GM19328 (cell line): ENCODE measurements around the gene MRPL20.
"Not testable (repeated sequence)": the region's sequence is repeated elsewhere in the genome, so short reads cannot be mapped to it uniquely, and the experiment has no call there.

Source experiments
- ATAC-seq: cut with Tn5 transposase; IDR thresholded peaks from one replicate; pipeline ENCODE4 v1.9.1; 2021; ENCODE audit warnings: mild to moderate bottlenecking, moderate library complexity; ENCODE audit not compliant: unreplicated experiment

The MRPL20 gene

DNA sequence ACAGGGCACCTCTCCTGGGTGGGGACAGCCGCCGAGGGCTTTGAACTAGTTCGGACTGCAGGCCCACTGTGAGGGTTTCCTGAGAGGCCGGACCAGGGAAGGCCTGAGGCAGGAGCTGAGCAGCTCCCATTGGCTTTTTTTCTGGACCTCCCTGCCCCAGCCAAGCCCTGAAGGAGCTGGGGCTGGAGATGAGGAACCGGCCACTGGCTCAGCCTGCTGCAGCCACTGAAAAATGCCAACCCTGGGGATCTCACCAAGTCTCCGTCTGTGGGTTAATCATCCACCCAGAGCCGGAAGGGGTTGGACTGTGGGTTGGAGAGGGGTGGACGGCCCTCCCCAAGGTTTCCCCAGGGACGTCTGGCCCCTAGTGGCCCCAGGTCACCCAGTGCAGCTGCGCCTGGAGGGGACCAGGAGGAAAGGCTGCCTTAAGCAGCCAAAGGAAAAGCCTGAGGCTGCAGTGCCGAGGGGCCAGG is 30.8 kb upstream of the MRPL20 start:
- no peak for ATAC-seq

DNA sequence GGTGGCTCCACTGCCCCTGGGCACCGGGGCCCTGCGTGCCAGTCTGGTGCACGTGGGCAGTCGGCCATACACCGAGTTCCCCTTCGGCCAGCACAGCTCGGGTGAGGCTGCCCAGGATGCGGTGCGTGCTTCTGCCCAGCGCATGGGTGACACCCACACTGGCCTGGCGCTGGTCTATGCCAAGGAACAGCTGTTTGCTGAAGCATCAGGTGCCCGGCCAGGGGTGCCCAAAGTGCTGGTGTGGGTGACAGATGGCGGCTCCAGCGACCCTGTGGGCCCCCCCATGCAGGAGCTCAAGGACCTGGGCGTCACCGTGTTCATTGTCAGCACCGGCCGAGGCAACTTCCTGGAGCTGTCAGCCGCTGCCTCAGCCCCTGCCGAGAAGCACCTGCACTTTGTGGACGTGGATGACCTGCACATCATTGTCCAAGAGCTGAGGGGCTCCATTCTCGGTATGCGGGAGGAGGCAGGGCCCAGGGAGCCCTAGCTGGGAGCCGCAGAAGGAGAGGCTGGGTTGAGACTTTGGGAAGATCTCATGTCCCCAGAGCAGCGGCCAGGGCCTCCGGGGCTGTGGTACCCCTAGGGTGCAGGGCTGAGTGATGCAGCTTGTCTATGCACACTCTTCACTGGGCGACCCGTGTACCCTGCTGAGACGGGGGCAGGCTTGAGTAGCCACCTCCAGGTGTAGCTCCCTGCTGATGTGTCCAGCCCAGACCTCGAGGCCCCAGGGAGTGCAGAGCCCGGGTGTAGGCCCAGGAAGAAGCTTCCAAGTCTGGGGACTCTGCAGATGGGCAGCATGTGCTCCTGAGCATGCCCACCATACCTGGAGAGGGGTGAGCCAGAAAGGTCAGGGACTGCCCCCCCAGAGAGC is 30.2 kb upstream of the MRPL20 start:
- no peak for ATAC-seq

DNA sequence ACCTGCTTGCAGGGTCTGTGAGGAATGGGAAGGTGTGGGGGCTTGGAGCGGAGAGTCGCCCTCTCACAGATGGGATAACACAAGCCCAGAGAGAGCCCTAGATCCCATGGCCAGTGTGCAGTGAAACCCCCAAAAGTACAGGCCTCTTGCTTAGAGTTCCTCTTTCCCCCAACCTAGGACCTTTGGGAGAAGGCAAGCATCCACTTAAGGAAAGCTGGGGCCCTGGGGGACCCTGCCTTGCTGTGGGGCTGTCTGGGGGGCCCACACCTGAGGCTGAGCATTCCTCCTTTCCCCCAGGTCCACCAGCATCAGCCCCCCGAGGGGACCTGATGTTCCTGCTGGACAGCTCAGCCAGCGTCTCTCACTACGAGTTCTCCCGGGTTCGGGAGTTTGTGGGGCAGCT is 29.5 kb upstream of the MRPL20 start:
- no peak for ATAC-seq

DNA sequence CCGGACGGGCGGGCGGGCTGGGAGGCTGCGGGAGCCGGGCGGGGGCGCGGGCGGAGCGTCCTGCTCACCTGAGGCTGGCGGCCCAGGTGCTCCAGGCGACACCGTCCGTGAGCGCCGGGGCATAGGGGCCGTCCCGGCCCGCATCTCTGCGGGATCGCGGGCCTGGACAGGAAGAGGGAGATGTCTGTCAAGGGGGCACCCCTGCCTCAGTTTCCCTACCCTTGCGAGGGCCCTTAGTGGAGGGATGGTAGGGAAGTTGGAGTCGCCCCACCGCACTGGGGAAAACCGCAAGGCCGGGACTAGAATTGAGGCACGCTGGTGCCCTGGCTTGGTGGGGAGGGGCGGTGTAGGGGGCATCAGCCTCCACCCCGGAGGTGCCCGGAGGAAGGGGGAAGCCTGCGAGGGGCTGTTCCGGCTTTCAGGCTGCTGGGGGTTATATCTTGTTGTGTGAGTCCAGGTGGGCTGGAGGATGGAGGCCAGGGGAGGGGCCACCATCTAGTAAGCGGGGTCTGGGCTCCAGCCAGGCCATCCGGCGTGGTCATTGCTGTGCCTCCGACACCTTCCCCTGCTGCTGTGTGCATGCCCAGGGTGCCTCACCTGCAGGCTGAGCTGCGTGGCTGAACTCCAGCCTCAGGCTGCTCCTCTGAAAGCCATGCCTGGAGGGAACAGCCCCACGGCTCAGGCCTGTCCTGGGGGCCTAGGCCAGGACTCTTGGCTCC is 29.0 kb upstream of the MRPL20 start:
- ATAC-seq, result no peak

DNA sequence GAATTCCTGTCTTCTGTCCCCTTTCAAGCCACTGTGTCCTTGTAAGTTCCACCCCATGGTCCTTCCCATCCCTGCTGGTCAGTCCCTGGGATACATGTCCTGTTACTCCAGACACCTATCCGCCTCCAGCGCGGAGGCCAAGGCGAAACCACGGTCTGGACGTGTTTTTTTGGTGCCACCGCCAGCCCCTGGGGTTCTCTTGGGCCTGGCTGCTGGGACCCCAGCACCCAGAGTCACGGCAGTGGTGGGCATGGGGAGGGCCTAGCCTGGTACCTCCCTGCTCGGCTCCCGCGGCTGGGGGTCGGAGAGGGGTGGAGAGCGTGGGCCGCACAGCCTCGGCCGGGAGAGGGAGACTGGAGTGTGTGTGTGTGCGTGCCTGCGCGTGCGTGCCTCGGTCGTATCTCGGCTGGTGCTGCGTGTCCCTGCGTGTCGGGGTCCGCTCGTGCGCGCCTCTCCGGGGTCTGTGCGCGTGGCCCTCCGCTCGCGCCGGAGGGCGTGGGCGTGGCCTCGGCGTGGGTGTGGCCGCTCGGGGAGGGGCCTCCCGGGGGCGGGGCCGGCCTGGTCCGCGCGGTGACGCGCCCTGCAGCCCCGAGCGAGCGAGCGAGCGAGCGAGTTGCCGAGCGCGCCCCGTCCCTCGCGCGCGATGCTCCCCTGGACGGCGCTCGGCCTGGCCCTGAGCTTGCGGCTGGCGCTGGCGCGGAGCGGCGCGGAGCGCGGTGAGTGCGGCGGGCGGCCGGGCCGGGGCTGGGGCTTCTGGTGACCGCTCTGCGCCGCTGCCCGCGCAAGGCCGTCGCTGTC is 28.2 kb upstream of the MRPL20 start, which contains the start of gene VWA1:
TSS of gene VWA1 (plus strand) at position 585 of the 798 bp plus-strand sequence. CDS start at position 644, 59 bp downstream.
- no peak for ATAC-seq

DNA sequence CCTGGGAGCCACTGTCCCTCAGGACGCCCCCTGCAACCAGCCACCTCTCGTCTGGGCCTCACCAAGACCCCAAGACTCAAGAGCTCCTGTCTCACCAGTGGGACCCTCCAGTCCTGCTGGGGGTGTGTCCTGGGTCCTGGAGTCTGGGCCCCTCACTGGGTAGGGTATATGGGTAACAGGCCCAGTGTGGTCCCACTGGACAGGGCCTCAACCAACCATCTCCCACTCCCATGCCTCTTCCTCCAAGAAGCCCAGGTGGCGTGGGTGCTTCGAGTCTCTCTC is 27.7 kb upstream of the MRPL20 start:
- ATAC-seq, result no peak

DNA sequence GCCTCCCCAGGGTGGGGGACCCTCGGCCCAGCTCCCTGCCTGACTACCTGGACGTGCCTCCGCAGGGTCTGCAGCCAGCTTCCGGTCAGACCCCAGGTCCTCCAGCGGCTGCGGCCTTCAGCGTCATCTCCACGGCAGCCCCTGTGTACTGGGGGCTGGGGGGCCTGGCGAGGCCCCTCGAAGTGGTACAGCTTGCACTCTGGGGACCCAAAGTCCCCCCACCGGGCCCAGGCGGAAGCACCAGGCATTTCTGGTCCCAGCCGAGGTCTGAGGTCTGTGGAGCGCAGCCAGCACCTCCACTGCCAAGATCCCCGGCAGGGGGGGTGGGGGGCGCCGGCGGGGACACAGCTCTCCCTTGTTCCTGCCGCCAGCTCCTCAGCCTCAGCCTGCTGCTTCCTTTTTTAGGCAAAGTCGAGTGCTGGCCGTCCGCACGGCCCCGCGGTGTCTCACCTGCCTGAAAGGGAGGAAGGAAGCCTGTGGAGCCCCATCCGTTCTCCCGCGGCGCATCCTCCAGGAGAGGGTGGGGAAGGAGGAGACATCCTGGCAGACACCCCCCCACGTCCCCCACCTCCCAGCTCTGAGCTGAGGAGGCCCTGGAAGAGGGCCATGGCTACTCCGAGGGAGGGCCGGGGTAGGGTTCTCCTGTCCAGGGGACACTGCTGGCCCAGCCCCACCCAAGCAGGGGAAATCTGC is 27.2 kb upstream of the MRPL20 start:
- no peak for ATAC-seq

DNA sequence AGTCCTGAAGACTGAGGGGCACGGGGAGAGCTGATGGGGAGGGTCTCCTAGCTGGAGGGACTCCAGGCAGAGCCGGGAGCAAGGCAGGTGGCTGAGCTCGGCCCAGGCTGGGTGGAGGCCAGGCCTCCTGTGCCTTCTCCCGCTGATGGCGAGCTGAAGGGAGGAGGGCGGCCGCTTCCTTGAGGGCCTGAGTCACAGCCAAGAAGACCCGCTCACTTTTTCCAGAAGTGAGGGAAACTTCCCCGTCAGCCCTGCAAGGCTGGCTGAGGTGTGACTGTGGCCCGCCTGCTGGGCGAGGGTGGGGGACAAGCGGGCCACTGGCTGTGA is 26.7 kb upstream of the MRPL20 start:
- ATAC-seq, result no peak

DNA sequence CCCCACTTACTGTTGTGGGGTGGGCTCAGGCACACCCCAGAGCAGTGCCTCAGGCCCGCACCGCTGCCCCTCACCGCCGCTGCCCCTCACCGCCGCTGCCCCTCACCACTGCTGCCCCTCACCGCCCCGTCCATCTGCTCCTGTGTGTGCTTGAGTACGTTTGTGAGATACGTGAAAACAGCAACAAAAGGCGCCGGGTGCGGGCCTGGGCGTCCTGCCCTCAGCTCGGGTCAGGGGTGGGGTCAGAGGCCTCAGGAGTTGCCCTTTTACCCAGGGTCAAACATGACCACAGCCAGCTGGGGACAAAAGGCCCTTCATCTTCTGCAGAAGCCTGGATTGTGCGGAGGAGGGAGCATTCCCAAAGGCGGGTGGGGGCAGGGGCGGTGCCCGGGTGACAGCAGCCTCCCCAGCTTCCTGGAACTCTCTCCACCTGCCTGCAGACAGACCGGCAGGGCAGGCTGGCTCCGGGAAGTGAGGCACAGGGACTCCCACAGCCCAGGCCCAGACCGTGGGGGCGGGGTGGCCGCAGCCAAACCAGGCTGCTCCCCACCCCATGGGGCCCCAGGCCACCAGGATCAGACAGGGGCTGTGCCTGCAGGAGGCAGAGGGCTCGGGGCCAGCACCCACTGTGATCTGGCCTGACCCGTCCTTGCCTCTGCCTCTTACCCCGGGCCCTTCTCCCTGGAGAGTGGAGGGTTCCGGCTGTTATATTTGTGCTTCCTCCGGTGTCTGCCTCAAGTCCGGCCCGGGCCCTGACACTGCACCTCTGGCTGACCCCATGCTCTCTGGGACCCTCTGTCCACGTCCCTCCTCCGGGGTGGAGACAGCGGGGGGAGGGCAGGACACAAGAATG is 26.1 kb upstream of the MRPL20 start:
- no peak for ATAC-seq

DNA sequence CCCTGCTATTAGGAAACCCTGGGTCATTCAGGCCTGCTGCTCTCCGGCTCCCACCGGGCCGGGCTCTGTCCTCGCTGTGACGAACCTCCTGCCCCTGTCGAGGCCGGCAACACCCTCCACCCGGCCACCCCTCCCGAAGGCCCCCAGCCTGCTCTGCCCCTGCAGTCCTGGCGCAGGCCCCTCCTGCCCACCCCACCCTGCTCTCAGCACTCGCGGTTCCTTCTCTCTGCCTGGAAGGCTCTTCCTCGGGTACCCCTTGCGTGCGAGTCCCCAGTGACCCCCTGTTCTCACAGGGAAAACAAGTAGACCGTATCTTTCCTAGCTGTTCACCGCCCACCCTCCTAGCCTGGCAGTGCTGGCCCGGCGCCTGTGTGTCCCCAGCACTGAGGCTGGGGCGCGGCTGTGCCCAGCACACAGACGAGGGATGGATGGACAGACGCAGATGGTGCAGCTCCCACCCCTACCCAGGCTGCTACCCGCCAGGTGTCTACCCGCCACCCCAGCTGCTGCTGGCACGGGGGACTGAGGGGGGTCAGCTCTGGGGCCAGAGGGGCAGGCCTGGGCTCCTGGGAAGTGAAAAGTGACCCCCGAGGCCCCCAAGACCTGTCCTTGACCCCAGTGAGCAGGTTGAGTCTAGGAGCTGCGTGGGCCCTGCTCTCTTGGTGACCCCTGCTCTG is 25.3 kb upstream of the MRPL20 start:
- ATAC-seq, result no peak

DNA sequence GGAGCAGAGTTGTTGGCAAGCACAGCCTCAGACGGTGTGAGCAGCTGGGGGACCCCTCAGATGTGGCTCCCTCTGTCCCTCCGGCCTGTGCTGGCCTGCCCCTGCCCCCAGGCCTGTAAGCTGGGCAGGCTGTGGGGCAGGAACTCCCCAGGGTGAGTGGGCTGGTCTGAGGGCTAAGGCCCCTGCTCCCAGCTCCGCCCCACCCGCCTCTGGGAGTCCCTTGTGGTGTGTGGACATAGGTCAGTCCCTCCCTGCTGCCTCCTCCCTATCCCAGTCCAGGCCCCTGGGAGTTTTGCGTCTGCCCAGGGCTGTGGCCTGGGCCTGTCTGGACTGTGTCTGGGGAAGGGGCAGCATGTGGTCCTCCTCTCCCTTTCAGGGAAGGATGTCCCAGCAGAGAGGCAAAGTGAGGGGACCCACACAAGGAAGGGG is 24.8 kb upstream of the MRPL20 start:
- no peak for ATAC-seq

DNA sequence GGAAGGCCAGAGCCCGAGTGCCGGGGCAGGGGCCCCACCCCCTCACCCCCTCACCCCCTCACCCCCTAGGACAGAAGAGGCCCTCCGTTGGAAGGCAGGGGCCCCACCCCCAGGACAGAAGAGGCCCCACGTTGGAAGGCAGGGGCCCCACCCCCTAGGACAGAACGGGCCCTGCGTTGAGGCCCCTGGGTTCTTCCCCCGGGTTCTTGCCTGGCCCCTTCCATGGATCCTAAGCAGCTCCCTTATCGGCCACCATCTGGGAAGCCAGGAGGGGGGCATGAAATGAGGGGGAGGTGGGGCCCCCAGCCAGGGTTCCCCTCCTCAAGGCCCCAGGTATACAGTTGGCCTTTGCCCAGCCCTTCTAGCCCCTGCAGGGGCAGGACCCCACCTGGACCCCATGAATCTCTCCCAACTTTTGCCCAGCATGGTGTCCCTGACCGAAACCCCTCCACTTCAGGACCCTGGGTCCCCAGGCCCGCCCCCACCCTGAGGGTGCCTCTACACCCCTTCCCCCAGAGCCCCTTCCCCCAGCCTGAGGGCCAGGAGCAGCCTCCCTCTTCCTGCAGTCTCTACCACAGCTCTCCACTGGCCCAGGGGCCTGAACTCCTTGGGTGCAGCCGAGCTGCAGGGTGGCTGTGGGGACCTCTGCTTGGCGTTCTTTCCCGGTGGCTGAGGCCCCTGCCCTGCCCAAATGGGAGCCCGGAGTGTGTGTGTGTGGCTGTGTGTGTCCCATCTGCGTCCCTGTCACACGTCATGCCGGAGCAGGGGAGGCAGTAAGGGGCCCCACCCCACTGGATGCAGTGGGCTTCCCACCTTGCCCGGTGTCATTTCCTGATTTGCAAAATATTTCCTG is 24.1 kb upstream of the MRPL20 start:
- no peak for ATAC-seq

DNA sequence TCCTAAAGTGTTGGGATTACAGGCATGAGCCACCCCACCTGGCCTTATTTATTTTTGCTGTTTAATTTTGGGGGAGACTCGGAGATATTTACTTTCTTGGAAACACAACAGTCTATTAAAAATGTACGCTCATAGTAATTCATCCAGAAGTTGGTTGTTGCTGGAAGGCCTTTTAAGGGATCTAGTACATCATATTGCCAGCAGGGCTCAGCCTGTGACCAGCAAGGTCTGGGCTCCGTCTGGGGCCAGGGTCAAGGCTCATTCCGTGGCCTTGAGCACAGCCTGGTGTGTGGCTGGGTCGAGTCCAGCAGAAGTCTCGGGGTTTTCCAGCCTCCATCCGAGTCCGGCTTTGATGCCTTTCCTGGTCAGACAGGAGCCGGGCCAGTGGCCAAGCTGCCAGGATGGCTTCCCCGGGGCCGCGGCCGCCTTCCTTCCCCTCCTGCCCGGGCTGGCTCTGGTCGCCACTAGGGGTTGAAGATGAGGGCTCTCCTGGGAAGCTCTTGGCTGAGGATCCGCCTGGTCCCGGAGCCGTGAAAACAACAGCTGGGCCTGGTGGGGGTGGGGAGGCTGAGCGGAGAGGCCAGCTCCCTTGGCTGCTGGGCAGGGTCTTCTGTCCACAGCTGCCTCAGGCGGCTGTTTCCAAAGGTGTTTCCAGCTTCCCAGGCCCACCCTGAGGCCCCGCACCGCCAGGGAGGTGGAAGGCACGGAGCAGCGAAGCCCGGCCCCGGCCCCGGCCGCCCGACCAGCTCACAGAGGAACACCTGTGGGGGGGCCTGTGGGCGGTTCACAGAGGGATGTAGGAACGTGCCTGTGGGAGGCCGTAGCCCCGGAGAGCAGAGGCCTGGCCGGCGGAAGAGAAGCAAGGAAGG is 23.3 kb upstream of the MRPL20 start:
- ATAC-seq, result no peak

DNA sequence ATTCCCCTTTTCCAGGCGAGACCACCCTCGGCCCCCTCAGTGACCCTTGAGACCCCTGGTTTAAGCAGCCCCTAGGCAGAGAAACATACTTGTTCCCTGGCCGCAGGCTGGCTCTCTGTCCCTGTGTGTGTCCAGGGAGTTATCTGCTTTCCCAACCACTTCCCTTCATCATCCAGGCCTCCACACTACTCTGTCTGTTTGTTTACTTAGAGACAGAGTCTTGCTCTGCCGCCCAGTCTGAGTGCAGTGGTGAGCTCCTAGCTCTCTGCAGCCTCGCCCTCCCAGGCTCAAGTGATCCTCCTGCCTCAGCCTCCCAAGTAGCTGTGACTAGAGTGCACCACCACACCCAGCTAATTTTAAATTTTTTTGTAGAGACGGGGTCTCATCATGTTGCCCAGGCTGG is 22.6 kb upstream of the MRPL20 start:
- no peak for ATAC-seq

DNA sequence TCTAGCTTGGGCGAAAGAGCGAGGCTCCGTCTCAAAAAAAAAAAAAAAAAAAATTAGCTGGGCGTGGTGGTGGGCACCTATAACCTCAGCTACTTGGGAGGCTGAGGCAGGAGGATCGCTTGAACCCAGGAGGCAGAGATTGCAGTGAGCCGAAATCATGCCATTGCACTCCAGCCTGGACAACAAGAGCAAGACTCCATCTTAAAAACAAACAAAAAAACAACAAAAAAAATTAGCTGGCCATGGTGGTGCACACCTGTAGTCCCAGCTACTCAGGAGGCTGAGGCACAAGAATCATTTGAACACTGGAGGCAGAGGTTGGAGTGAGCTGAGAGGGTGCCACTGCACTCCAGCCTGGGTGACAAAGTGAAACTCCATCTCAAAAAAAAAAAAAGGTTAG is 21.9 kb upstream of the MRPL20 start:
- ATAC-seq, result not testable (repeated sequence)

DNA sequence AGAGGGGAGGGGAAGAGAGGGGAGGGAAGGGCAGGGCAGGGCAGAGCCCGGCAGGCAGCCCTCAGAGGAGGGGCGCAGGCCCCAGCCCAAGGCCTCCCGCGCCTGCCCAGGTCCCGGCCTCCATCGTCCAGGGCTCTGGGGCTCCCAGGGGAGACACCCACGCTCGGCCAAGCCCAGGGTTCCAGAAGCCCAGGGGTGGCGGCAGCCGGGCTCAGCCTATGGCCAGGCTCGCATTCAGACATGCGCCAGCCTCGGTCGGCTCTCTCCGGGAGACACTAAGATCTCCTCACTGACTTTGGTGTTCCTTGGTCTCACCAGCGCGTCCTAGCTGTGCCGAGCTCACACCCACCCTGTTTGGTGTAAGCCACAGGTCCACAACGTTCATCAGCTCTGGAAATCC is 21.1 kb upstream of the MRPL20 start:
- ATAC-seq, result no peak

DNA sequence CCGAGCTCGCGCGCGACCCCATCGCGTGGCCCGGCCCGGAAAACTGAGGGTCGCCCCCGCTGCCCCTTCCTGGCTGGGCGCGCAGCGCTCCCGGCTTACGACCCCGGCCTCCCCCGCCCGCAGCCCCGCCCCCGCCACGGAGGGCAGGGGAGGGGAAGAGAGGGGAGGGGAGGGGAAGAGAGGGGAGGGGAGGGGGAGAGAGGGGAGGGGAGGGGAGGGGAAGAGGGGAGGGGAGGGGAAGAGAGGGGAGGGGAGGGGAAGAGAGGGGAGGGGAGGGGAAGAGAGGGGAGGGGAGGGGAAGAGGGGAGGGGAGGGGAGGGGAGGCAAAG is 20.7 kb upstream of the MRPL20 start:
- no peak for ATAC-seq
